NCI-H2029 (cell line): ENCODE measurements around the gene CHMP2A.
A peak's percentile ranks its signal among the peaks of the same experiment; 100 is the strongest.

ENCODE experiments used
- DNase-seq: peaks from one replicate; lab custom pipeline; 2025; lab: John Stamatoyannopoulos, UW

Gene CHMP2A

GRCh38 chr19:58538257-58539168 lies 16.4 kb downstream of the CHMP2A start:
- DNase-seq, result peak; percentile 50

- no peak for DNase-seq
Observed at GRCh38 chr19:58536852-58537798, 17.8 kb downstream of the CHMP2A start.

- DNase-seq, result no peak
Observed at GRCh38 chr19:58535857-58536256, 19.0 kb downstream of the CHMP2A start.

GRCh38 chr19:58531034-58531840 lies 23.7 kb downstream of the CHMP2A start:
- no peak for DNase-seq

GRCh38 chr19:58529405-58529804 lies 25.5 kb downstream of the CHMP2A start:
- DNase-seq, result no peak

GRCh38 chr19:58522709-58523108 lies 32.2 kb downstream of the CHMP2A start:
- DNase-seq, result no peak

GRCh38 chr19:58521651-58522050 lies 33.3 kb downstream of the CHMP2A start:
- no peak for DNase-seq

- no peak for DNase-seq
Observed at GRCh38 chr19:58520257-58520599, 34.7 kb downstream of the CHMP2A start.

- peak; percentile 94 for DNase-seq
Observed at GRCh38 chr19:58519355-58520256, 35.3 kb downstream of the CHMP2A start, which contains the start of gene ZBTB45. TSS of gene ZBTB45 (minus strand) at chr19:58519810. CDS start at chr19:58517673, 2,137 bp downstream.

- DNase-seq, result peak; percentile 45
Observed at GRCh38 chr19:58519087-58519354, 35.9 kb downstream of the CHMP2A start.

GRCh38 chr19:58518256-58519086 lies 36.4 kb downstream of the CHMP2A start:
- DNase-seq, result no peak

GRCh38 chr19:58516964-58517833 lies 37.7 kb downstream of the CHMP2A start:
- DNase-seq, result no peak

- DNase-seq, result no peak
Observed at GRCh38 chr19:58516246-58516836, 38.6 kb downstream of the CHMP2A start.

GRCh38 chr19:58515259-58515658 lies 39.6 kb downstream of the CHMP2A start:
- no peak for DNase-seq

- no peak for DNase-seq
Observed at GRCh38 chr19:58514564-58515022, 40.3 kb downstream of the CHMP2A start.

GRCh38 chr19:58513694-58514563 lies 41.0 kb downstream of the CHMP2A start:
- DNase-seq, result peak; percentile 96

- no peak for DNase-seq
Observed at GRCh38 chr19:58513213-58513693, 41.7 kb downstream of the CHMP2A start.
